Gastroesophageal sphincter (tissue), 4 donors: ENCODE results near the gene PROC. TPM values are rescaled to one million over a fixed set of nuclear protein-coding genes. Genes with fewer than 3 reads are reported as not detected.

ENCODE experiments used
- ATAC-seq: fragments of 150-250 bp; one replicate; pipeline ENCODE4 v1.9.1; 2016; ENCODE audit warnings: mild to moderate bottlenecking, moderate library complexity
- H3K27ac ChIP-seq, 4 donors: fragments of 200-600 bp; sonication (generic) in 3 of 4; 1 replicate in 3 of 4; 2 replicates in 1 of 4; pipeline ENCODE4 v1.5.1; 2016 to 2019
- H3K27me3 ChIP-seq: fragments of 200-600 bp; sonication (generic); one replicate; pipeline ENCODE4 v1.5.1; 2019
- H3K36me3 ChIP-seq, 2 donors: fragments of 200-600 bp; sonication (generic); one replicate each; pipeline ENCODE4 v1.5.1; 2019; ENCODE audit warnings: control low read depth in 1 of 2
- H3K4me1 ChIP-seq, 3 donors: fragments of 200-600 bp; sonication (generic); 1 replicate in 2 of 3; 2 replicates in 1 of 3; pipeline ENCODE4 v1.5.1; 2016 to 2019; ENCODE audit warnings: control low read depth in 2 of 3
- H3K4me3 ChIP-seq, 2 donors: fragments of 200-600 bp; sonication (generic); one replicate each; pipeline ENCODE4 v1.5.1; 2019; ENCODE audit warnings: mild to moderate bottlenecking in 1 of 2, moderate library complexity in 1 of 2
- H3K9me3 ChIP-seq, 3 donors: fragments of 200-600 bp; sonication (generic); one replicate each; pipeline ENCODE4 v1.5.1; 2017 to 2019; ENCODE audit warnings: control low read depth in 2 of 3
- EP300 ChIP-seq: sonication (generic); formaldehyde crosslinking; IDR thresholded peaks from one replicate; pipeline ENCODE4 v1.6.1; 2017; ENCODE audit warnings: antibody characterized with exemption, mild to moderate bottlenecking
- POLR2A ChIP-seq, 2 donors: fragments of 450-650 bp; IDR thresholded peaks; one replicate each; pipeline ENCODE4 v1.6.1; 2017; ENCODE audit warnings: antibody characterized with exemption in 2 of 2, mild to moderate bottlenecking in 2 of 2, moderate library complexity in 1 of 2
- POLR2AphosphoS5 ChIP-seq: sonication (generic); formaldehyde crosslinking; IDR thresholded peaks from one replicate; pipeline ENCODE4 v1.6.1; 2017; ENCODE audit warnings: antibody characterized with exemption
- WGBS, 2 donors: methylation state at CpG; one replicate each; pipeline ENCODE4 v1.1.5; 2018; ENCODE audit warnings: low coverage in 1 of 2; 5-methylcytosine and 5-hydroxymethylcytosine counted together
- total RNA-seq, 4 donors: library from RNA; depleted of rRNA; stranded (reverse); fragments of >200 nt; gene quantifications; one replicate each; pipeline ENCODE4 v1.1.0, GENCODE V29; 2016
- TF ChIP-seq, protein P1 (sequence below), 4 experiments: fragments of 200-600 bp in 2 of 4; fragments of 450-650 bp in 2 of 4; sonication (generic) in 1 of 4; IDR thresholded peaks; one replicate each; pipeline ENCODE4 v1.5.1; 2017 to 2019; ENCODE audit warnings: antibody characterized with exemption in 4 of 4, mild to moderate bottlenecking in 2 of 4, moderate library complexity in 2 of 4

PROC gene
- total RNA-seq, result not detected

DNA sequence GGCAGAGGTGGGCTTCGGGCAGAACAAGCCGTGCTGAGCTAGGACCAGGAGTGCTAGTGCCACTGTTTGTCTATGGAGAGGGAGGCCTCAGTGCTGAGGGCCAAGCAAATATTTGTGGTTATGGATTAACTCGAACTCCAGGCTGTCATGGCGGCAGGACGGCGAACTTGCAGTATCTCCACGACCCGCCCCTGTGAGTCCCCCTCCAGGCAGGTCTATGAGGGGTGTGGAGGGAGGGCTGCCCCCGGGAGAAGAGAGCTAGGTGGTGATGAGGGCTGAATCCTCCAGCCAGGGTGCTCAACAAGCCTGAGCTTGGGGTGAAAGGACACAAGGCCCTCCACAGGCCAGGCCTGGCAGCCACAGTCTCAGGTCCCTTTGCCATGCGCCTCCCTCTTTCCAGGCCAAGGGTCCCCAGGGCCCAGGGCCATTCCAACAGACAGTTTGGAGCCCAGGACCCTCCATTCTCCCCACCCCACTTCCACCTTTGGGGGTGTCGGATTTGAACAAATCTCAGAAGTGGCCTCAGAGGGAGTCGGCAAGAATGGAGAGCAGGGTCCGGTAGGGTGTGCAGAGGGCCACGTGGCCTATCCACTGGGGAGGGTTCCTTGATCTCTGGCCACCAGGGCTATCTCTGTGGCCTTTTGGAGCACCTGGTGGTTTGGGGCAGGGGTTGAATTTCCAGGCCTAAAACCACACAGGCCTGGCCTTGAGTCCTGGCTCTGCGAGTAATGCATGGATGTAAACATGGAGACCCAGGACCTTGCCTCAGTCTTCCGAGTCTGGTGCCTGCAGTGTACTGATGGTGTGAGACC is at the start of gene PROC:
TSS of gene PROC (plus strand) at position 128 of the 812 bp plus-strand sequence. CDS start 1,516 bp downstream, outside the sequence.
- TF ChIP-seq, protein P1, sequence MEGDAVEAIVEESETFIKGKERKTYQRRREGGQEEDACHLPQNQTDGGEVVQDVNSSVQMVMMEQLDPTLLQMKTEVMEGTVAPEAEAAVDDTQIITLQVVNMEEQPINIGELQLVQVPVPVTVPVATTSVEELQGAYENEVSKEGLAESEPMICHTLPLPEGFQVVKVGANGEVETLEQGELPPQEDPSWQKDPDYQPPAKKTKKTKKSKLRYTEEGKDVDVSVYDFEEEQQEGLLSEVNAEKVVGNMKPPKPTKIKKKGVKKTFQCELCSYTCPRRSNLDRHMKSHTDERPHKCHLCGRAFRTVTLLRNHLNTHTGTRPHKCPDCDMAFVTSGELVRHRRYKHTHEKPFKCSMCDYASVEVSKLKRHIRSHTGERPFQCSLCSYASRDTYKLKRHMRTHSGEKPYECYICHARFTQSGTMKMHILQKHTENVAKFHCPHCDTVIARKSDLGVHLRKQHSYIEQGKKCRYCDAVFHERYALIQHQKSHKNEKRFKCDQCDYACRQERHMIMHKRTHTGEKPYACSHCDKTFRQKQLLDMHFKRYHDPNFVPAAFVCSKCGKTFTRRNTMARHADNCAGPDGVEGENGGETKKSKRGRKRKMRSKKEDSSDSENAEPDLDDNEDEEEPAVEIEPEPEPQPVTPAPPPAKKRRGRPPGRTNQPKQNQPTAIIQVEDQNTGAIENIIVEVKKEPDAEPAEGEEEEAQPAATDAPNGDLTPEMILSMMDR (IDR thresholded peaks at IDR 0.05), result no peak
- TF ChIP-seq POLR2AphosphoS5 (no peak), EP300 (no peak), POLR2A (IDR thresholded peaks at IDR 0.05) (peak in 1 of 2 donors; percentile 12)
- Histone ChIP-seq H3K9me3 (no peaks in the 10 kb centered on the region), H3K27ac (no peak within 1 kb of the TSS), H3K4me1 (peaks cover 0 to 37% (median 17%) of the 10 kb centered on the region in 3 donors), H3K36me3 (no peaks in the 10 kb centered on the region), H3K4me3 (no peak within 1 kb of the TSS), H3K27me3 (peaks cover 75% of the 10 kb centered on the region)
- 80% methylated on average over 1 to 2 of the region's 16 CpGs for WGBS, 2 donors
- no peak for ATAC-seq

DNA sequence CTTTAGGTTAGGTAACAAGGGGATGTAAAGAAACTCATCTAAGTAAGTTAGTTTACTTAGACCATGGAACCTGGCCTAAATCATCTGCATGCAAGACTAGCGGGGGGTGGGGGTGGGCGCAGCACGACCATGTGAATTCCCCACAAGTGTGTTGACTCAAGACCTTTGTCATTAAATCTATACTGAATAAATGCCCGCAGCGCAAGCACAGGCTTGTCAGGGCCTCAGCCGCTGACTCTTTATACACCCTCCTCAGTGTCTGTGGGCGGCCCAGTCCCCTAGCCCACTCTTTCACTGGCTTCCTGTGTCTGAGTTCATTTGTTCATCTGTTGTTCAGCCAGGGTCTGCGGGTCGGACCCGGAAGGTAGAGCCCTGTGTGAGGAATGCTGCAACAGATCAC is 48.2 kb upstream of the PROC start:
- Histone ChIP-seq H3K27ac (no peak overlapping the region), H3K27me3 (no peaks in the 10 kb centered on the region), H3K4me1 (peaks cover 0 to 16% (median 3%) of the 10 kb centered on the region in 3 donors), H3K9me3 (peaks cover 0 to 7% (median 0%) of the 10 kb centered on the region in 3 donors), H3K4me3 (no peak overlapping the region), H3K36me3 (no peaks in the 10 kb centered on the region)
- TF ChIP-seq POLR2AphosphoS5 (no peak), POLR2A (IDR thresholded peaks at IDR 0.05) (no peak), EP300 (no peak)
- TF ChIP-seq, protein P1 (IDR thresholded peaks at IDR 0.05), result no peak
- no CpG with 5 or more reads among the region's 10 CpGs for WGBS, 2 donors
- no peak for ATAC-seq

DNA sequence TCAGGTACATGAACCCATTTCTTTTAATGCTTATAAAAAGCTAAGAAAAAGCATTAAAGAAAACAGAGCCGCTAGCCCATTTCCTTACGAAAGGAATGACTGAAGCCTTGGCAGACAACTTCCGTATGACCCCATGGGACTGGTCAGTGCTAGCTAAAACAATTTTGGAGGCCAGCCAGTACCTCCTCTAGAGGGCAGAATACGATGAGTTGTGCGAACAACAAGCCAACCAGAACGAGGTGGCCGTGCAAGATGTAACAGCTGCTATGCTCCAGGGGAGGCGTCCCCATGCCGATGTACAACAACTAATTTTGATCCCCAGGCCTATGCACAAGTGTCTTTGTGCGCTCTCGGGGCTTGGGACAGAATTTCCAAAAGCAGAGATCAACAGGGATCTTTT is 47.2 kb upstream of the PROC start:
- 72 to 84% methylated on average over 4 to 5 of the region's 11 CpGs for WGBS, 2 donors
- Histone ChIP-seq H3K4me3 (no peak overlapping the region), H3K27ac (no peak overlapping the region), H3K4me1 (peaks cover 0 to 12% (median 0%) of the 10 kb centered on the region in 3 donors), H3K27me3 (no peaks in the 10 kb centered on the region), H3K36me3 (no peaks in the 10 kb centered on the region), H3K9me3 (peaks cover 0 to 7% (median 0%) of the 10 kb centered on the region in 3 donors)
- ATAC-seq, result no peak
- no peak for TF ChIP-seq POLR2AphosphoS5
- TF ChIP-seq POLR2A (IDR thresholded peaks at IDR 0.05), result no peak
- TF ChIP-seq, protein P1 (IDR thresholded peaks at IDR 0.05), result no peak
- no peak for TF ChIP-seq EP300

DNA sequence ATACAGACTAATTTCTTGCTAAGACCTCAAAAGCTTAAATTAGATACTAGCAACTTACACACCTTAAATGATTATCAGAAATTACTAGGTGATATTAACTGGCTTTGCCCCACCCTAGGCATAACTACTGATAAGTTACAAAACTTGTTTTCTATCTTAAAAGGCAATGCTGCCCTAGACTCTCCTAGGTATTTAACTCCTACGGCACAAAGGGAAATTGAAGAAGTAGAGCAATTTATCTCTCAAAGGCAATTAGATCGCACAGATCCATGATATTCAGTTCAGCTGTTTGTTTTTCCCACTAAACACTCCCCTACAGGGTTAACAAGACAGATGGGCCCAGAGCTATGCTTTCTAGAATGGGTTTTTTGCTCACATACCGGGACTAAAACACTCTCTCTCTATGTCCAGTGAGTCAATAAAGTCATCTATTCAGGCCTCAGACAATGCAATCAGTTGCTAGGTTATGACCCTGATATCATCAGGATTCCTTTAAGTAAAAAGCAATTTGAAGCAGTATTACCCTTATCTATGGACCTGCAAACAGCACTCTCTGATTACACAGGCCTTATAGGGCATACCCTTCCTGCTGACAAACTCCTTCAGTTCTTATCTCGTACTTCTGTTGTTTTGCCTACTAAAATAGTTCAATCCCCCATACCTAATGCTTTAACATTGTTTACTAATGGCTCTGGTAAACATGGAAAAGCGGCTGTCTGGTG is 44.7 kb upstream of the PROC start:
- TF ChIP-seq EP300 (no peak), POLR2A (IDR thresholded peaks at IDR 0.05) (no peak), POLR2AphosphoS5 (no peak)
- TF ChIP-seq, protein P1 (IDR thresholded peaks at IDR 0.05), result no peak
- no peak overlapping the region for H3K4me3 ChIP-seq
- H3K27ac ChIP-seq, result no peak overlapping the region
- peaks cover 0 to 29% (median 0%) of the 10 kb centered on the region in 3 donors for H3K4me1 ChIP-seq
- no peak for ATAC-seq
- 92 to 93% methylated on average over 4 to 5 of the region's 5 CpGs for WGBS, 2 donors
- peaks cover 0 to 7% (median 0%) of the 10 kb centered on the region in 3 donors for H3K9me3 ChIP-seq
- no peaks in the 10 kb centered on the region for H3K27me3 ChIP-seq
- H3K36me3 ChIP-seq, result no peaks in the 10 kb centered on the region
